SU-DHL-6 (cell line): ENCODE measurements around the gene GINS2.

Experiments
- EZH2phosphoT487 ChIP-seq: fragments of 200-600 bp; sonication (generic), shearing (Covaris generic); conservative IDR thresholded peaks from 2 replicates; pipeline ENCODE4 v1.6.1; 2018; ENCODE audit warnings: mild to moderate bottlenecking, antibody characterized with exemption, low read length, moderate library complexity, mixed read lengths
- TF ChIP-seq, protein P1 (sequence below): fragments of 200-600 bp; sonication (generic); IDR thresholded peaks from one replicate; pipeline ENCODE4 v1.5.1; 2017; ENCODE audit warnings: antibody characterized with exemption, mild to moderate bottlenecking, low read length, moderate library complexity; ENCODE audit not compliant: insufficient read depth, poor library complexity, severe bottlenecking

DNA sequence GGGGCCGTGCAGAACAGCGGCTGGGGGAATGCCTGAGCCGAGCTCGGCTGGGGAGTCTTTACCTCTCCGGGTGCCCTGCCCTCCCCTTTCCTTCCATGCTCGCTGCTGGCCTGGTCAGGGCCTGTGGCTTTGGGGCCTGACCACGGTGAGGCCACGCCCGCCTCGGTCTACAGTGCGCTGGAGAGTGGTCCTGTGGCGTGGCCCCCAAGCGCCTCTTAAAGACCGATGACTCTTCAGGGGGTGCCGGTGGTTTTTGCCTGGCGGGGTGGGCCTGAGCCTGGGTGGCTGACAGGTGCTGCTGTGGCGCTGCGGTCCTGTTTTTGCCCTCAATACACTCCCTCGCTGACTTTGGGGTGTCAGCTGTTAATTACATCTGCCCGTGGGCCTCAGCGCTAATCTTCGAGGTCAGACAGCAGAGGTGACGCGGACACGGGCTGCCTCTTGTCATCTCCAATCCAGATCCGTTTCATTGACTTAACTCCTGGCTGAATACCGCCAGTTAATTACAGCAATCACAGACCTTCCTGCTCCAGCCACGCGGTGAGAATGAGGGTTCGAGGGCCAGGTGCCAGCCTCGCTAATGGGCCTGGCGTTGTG is 45.9 kb downstream of the GINS2 start:
- TF ChIP-seq, protein P1, sequence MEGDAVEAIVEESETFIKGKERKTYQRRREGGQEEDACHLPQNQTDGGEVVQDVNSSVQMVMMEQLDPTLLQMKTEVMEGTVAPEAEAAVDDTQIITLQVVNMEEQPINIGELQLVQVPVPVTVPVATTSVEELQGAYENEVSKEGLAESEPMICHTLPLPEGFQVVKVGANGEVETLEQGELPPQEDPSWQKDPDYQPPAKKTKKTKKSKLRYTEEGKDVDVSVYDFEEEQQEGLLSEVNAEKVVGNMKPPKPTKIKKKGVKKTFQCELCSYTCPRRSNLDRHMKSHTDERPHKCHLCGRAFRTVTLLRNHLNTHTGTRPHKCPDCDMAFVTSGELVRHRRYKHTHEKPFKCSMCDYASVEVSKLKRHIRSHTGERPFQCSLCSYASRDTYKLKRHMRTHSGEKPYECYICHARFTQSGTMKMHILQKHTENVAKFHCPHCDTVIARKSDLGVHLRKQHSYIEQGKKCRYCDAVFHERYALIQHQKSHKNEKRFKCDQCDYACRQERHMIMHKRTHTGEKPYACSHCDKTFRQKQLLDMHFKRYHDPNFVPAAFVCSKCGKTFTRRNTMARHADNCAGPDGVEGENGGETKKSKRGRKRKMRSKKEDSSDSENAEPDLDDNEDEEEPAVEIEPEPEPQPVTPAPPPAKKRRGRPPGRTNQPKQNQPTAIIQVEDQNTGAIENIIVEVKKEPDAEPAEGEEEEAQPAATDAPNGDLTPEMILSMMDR: no peak
- no peak for TF ChIP-seq EZH2phosphoT487
